H9 (cell line): ENCODE measurements around the gene COQ5. TPM values are rescaled to one million over a fixed set of nuclear protein-coding genes. Genes with fewer than 3 reads are reported as not detected.

Experiments used
- DNase-seq: peaks from one replicate; pipeline ENCODE4 v3.0.0-alpha.2; 2017
- H2AFZ ChIP-seq: one replicate; pipeline ENCODE4 v1.6.1; 2013; ENCODE audit warnings: mild to moderate bottlenecking, low read length, control low read depth, moderate library complexity
- H2AK5ac ChIP-seq: 2 replicates; pipeline ENCODE4 v1.6.1; 2013; ENCODE audit warnings: low read length, control low read depth, mixed read lengths; ENCODE audit not compliant: insufficient read length
- H2BK120ac ChIP-seq: one replicate; pipeline ENCODE4 v1.6.1; 2013; ENCODE audit warnings: low read depth, mild to moderate bottlenecking, low read length, control low read depth, inconsistent platforms; ENCODE audit not compliant: poor library complexity, severe bottlenecking
- H2BK12ac ChIP-seq: 2 replicates; pipeline ENCODE4 v1.6.1; 2013; ENCODE audit warnings: low read length, control low read depth, mixed read lengths, low read depth; ENCODE audit not compliant: insufficient read length
- H2BK15ac ChIP-seq: 2 replicates; pipeline ENCODE4 v1.6.1; 2013; ENCODE audit warnings: low read depth, low read length, control low read depth
- H2BK20ac ChIP-seq: one replicate; pipeline ENCODE4 v1.6.1; 2013; ENCODE audit warnings: low read depth, mild to moderate bottlenecking, low read length, control low read depth, inconsistent platforms; ENCODE audit not compliant: poor library complexity, severe bottlenecking
- H2BK5ac ChIP-seq: 2 replicates; pipeline ENCODE4 v1.6.1; 2013; ENCODE audit warnings: low read length, control low read depth, mixed read lengths; ENCODE audit not compliant: insufficient read length
- H3K14ac ChIP-seq: 2 replicates; pipeline ENCODE4 v1.6.1; 2013; ENCODE audit warnings: low read length, control low read depth; ENCODE audit not compliant: insufficient read depth
- H3K18ac ChIP-seq: 2 replicates; pipeline ENCODE4 v1.6.1; 2013; ENCODE audit warnings: low read depth, mild to moderate bottlenecking, mixed read lengths, low read length, control low read depth; ENCODE audit not compliant: insufficient read length
- H3K23ac ChIP-seq: 2 replicates; pipeline ENCODE4 v1.6.1; 2013; ENCODE audit warnings: low read length, control low read depth, mixed read lengths, low read depth; ENCODE audit not compliant: insufficient read length
- H3K23me2 ChIP-seq: 2 replicates; pipeline ENCODE4 v1.6.1; 2013; ENCODE audit warnings: low read depth, mild to moderate bottlenecking, mixed read lengths, low read length, control low read depth; ENCODE audit not compliant: insufficient read length, poor library complexity, severe bottlenecking
- H3K27ac ChIP-seq: 2 replicates; pipeline ENCODE4 v1.5.1; 2013; ENCODE audit warnings: low read length, control low read depth, mixed read lengths, low read depth; ENCODE audit not compliant: insufficient read length
- H3K27me3 ChIP-seq: 2 replicates; pipeline ENCODE4 v1.6.1; 2013; ENCODE audit warnings: low read length, control low read depth, inconsistent platforms; ENCODE audit not compliant: insufficient read depth
- H3K4ac ChIP-seq: 2 replicates; pipeline ENCODE4 v1.6.1; 2013; ENCODE audit warnings: low read depth, mild to moderate bottlenecking, control low read depth, inconsistent platforms, low read length, moderate library complexity
- H3K4me1 ChIP-seq: 2 replicates; pipeline ENCODE4 v1.6.1; 2013; ENCODE audit warnings: low read length, control low read depth, inconsistent platforms; ENCODE audit not compliant: insufficient read depth
- H3K4me2 ChIP-seq: 2 replicates; pipeline ENCODE4 v1.6.1; 2013; ENCODE audit warnings: low read length, control low read depth, mixed read lengths; ENCODE audit not compliant: insufficient read length, insufficient read depth
- H3K56ac ChIP-seq: 2 replicates; pipeline ENCODE4 v1.6.1; 2013; ENCODE audit warnings: low read depth, mild to moderate bottlenecking, mixed read lengths, low read length, control low read depth; ENCODE audit not compliant: insufficient read length
- H3K79me1 ChIP-seq: 2 replicates; pipeline ENCODE4 v1.6.1; 2013; ENCODE audit warnings: low read depth, mild to moderate bottlenecking, moderate library complexity, low read length, control low read depth, inconsistent platforms; ENCODE audit not compliant: insufficient read depth, poor library complexity, severe bottlenecking
- H3K79me2 ChIP-seq: 2 replicates; pipeline ENCODE4 v1.6.1; 2013; ENCODE audit warnings: low read length, control low read depth, inconsistent platforms; ENCODE audit not compliant: insufficient read depth
- H3K9ac ChIP-seq: 2 replicates; pipeline ENCODE4 v1.6.1; 2013; ENCODE audit warnings: low read length, control low read depth, mixed read lengths; ENCODE audit not compliant: insufficient read length; ENCODE audit errors: extremely low read depth
- H3K9me3 ChIP-seq: one replicate; pipeline ENCODE4 v1.6.1; 2013; ENCODE audit warnings: low read depth, low read length, inconsistent platforms; ENCODE audit not compliant: control insufficient read depth
- H3T11ph ChIP-seq: one replicate; pipeline ENCODE4 v1.6.1; 2013; ENCODE audit warnings: mild to moderate bottlenecking, low read length, control low read depth, inconsistent platforms
- H4K20me1 ChIP-seq: one replicate; pipeline ENCODE4 v1.6.1; 2013; ENCODE audit not compliant: control insufficient read depth, insufficient read length, insufficient read depth
- H4K5ac ChIP-seq: 2 replicates; pipeline ENCODE4 v1.6.1; 2013; ENCODE audit warnings: low read depth, mild to moderate bottlenecking, mixed read lengths, low read length, control low read depth; ENCODE audit not compliant: insufficient read length
- H4K8ac ChIP-seq: replicated peaks from 2 replicates; pipeline ENCODE4 v1.6.1; 2013; ENCODE audit warnings: low read length, control low read depth, mixed read lengths, low read depth; ENCODE audit not compliant: insufficient read length
- H4K91ac ChIP-seq: 2 replicates; pipeline ENCODE4 v1.6.1; 2013; ENCODE audit warnings: low read depth, mild to moderate bottlenecking, moderate library complexity, mixed read lengths, low read length, control low read depth; ENCODE audit not compliant: insufficient read length
- H3K27ac Mint-ChIP-seq, 3 experiments: 2 replicates in 2 of 3; 3 replicates in 1 of 3; pipeline ENCODE4 v1.8.0; 2020 to 2021; ENCODE audit warnings: mixed read lengths in 3 of 3, mild to moderate bottlenecking in 1 of 3, moderate library complexity in 1 of 3
- H3K27me3 Mint-ChIP-seq: 2 replicates; pipeline ENCODE4 v1.8.0; 2021; ENCODE audit warnings: low read depth, mild to moderate bottlenecking, moderate library complexity, mixed read lengths
- H3K36me3 Mint-ChIP-seq, 3 experiments: 2 replicates in 2 of 3; 3 replicates in 1 of 3; pipeline ENCODE4 v1.8.0; 2020 to 2021; ENCODE audit warnings: low read depth in 3 of 3, mixed read lengths in 3 of 3; ENCODE audit not compliant: insufficient read depth in 1 of 3
- H3K4me1 Mint-ChIP-seq, 2 experiments: 2 replicates each; pipeline ENCODE4 v1.8.0; 2020; ENCODE audit warnings: mixed read lengths in 2 of 2
- H3K4me3 Mint-ChIP-seq, 2 experiments: 2 replicates in 1 of 2; 3 replicates in 1 of 2; pipeline ENCODE4 v1.8.0; 2020 to 2021; ENCODE audit warnings: mild to moderate bottlenecking in 2 of 2, mixed read lengths in 2 of 2, moderate library complexity in 1 of 2
- H3K9me3 Mint-ChIP-seq, 2 experiments: 2 replicates in 1 of 2; 3 replicates in 1 of 2; pipeline ENCODE4 v1.8.0; 2020; ENCODE audit warnings: mild to moderate bottlenecking in 2 of 2, mixed read lengths in 2 of 2, moderate library complexity in 1 of 2
- WGBS: extraction: QIAGEN DNeasy Blood & Tissue Kit; methylation state at CpG from one replicate; pipeline ENCODE4 v1.1.7; 2013; ENCODE audit warnings: missing lambda C conversion rate, low lambda C conversion rate, mixed read lengths; ENCODE audit not compliant: insufficient read length; ENCODE audit errors: extremely low coverage; 5-methylcytosine and 5-hydroxymethylcytosine counted together
- total RNA-seq: library from RNA; stranded (reverse); gene quantifications from 2 replicates; pipeline ENCODE4 v1.2.1, GENCODE V29; 2021
- TF ChIP-seq, protein P1 (sequence below): fragments of 200-600 bp; sonication (generic); conservative IDR thresholded peaks from 3 replicates; pipeline ENCODE4 v1.8.0; 2021; ENCODE audit warnings: antibody characterized with exemption, mild to moderate bottlenecking

The COQ5 gene
- total RNA-seq, 1 experiment from 2014 or later = 34.8 TPM

DNA sequence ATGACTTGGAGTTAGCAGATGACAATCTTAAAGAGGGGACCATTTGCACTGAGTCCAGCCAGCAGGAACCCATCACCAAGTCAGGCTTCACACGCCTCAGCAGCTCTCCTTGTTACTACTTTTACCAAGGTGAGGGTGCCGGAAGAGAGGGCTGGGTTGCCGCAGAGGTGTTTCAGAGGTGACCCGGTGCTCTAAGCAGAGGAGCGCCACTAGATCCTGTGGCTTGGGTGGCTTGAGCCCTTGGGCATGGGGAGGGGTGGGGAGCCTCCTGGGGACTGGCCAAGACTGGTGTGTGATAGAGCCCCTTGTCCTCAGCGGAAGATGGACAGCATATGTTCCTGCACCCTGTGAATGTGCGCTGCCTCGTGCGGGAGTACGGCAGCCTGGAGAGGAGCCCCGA is 34.5 kb upstream of the COQ5 start:
- Histone ChIP-seq H3K56ac (no peak overlapping the region), H3K9ac (no peak overlapping the region), H3K23ac (no peak overlapping the region), H2BK12ac (no peak overlapping the region), H3T11ph (no peak overlapping the region), H2BK20ac (no peak overlapping the region), H3K79me2 (no peaks in the 10 kb centered on the region), H3K79me1 (no peaks in the 10 kb centered on the region), H3K4me2 (no peak overlapping the region), H4K20me1 (no peaks in the 10 kb centered on the region), H3K18ac (no peak overlapping the region), H4K5ac (no peak overlapping the region), H3K23me2 (no peaks in the 10 kb centered on the region), H3K4ac (no peak overlapping the region), H3K9me3 (no peaks in the 10 kb centered on the region), H3K4me1 (no peaks in the 10 kb centered on the region), H2BK120ac (no peak overlapping the region), H4K91ac (no peak overlapping the region), H2BK5ac (no peak overlapping the region), H4K8ac (no peak overlapping the region), H3K14ac (no peak overlapping the region), H2AFZ (no peak overlapping the region), H2BK15ac (no peak overlapping the region), H3K27ac (no peak overlapping the region), H3K27me3 (no peaks in the 10 kb centered on the region), H2AK5ac (no peak overlapping the region)
- H3K9me3 Mint-ChIP-seq = no peaks in the 10 kb centered on the region
- peaks cover 41 to 88% (median 85%) of the 10 kb centered on the region in 3 experiments for H3K36me3 Mint-ChIP-seq
- H3K27me3 Mint-ChIP-seq = no peaks in the 10 kb centered on the region
- H3K4me3 Mint-ChIP-seq = no peak overlapping the region
- TF ChIP-seq, protein P1, sequence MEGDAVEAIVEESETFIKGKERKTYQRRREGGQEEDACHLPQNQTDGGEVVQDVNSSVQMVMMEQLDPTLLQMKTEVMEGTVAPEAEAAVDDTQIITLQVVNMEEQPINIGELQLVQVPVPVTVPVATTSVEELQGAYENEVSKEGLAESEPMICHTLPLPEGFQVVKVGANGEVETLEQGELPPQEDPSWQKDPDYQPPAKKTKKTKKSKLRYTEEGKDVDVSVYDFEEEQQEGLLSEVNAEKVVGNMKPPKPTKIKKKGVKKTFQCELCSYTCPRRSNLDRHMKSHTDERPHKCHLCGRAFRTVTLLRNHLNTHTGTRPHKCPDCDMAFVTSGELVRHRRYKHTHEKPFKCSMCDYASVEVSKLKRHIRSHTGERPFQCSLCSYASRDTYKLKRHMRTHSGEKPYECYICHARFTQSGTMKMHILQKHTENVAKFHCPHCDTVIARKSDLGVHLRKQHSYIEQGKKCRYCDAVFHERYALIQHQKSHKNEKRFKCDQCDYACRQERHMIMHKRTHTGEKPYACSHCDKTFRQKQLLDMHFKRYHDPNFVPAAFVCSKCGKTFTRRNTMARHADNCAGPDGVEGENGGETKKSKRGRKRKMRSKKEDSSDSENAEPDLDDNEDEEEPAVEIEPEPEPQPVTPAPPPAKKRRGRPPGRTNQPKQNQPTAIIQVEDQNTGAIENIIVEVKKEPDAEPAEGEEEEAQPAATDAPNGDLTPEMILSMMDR = no peak
- no peak overlapping the region for H3K27ac Mint-ChIP-seq
- no peaks in the 10 kb centered on the region for H3K4me1 Mint-ChIP-seq
- no CpG with 5 or more reads among the region's 11 CpGs for WGBS
- no peak for DNase-seq
